Left kidney (tissue), 2 donors: ENCODE results near the gene RPL39L. TPM values are rescaled to one million over a fixed set of nuclear protein-coding genes. Genes with fewer than 3 reads are reported as not detected.
A peak's percentile ranks its signal among the peaks of the same experiment; 100 is the strongest.

ENCODE experiments used
- DNase-seq: peaks from one replicate; pipeline ENCODE4 v3.0.0-alpha.2; 2013
- polyA plus RNA-seq: library from polyadenylated mRNA; unstranded; fragments of 120-200 nt; gene quantifications from one replicate; pipeline ENCODE4 v1.2.1, GENCODE V29; 2013; ENCODE audit not compliant: insufficient read length

Gene RPL39L
- polyA plus RNA-seq, 1 donor: 18.6 TPM

DNA sequence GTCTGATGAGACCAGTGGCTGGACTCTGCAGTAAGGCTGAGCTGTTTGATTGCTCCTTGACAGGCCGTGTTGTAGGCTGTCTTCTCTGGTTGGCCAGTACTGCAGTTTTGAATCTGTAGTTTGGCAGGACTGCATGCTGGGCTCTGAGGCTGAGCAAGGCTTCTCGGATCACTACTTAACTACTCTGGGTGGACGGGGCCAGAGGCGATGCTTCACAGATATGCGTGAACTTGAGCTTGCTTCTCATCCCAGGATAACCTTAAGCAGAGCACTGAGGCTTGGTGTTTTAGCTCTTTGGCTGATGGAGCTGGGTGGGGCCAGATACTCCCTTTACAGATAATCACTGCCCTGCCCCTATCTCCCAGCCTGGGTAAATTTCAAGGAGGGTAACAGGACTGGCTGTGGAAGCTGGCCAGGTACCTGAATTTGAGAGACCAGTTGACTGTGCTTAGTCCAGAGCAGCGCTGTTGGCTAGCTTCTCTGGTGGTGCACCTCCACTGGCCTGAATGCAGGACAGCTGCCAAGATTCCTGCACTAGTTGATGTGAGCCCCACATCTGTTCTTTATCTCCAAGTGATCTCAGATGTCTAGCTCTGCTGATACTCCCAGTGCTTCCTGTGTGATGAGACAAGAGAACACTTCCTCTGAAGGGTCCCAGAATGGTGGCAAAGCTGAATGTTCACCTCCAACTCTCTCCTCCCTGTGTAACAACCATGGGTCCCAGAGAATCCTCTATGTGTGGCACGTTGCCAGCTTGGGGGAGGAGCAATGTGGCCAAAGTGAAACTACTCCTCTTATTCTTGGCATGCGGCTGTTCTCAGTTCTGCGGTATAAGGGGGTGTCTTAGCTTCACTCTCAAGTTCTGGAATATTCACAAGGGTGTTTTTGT lies 37.9 kb downstream of the RPL39L start:
- peak; percentile 57 for DNase-seq

DNA sequence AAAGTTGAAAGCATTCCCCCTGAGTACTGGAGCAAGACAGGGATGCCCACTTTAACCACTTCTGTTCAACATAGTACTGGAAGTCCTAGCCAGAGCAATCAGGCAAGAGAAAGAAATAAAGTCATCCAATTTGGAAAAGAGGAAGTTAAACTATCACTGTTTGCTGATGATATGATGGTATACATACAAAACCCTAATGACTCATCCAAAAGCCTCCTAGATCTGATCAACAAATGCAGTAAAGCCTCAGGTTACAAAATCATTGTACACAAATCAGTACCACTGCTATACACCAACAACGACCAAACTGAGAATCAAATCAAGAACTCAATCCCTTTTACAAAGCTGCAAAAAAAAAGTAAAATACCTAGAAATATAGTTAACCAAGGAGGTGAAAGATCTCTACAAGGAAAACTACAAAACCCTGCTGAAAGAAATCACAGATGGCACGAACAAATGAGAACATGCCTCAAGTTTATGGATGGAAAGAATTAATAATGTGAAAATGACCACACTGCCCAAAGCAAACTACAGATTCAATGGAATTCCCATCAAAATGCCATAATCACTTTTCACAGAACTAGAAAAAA lies 40.3 kb downstream of the RPL39L start:
- no peak for DNase-seq

DNA sequence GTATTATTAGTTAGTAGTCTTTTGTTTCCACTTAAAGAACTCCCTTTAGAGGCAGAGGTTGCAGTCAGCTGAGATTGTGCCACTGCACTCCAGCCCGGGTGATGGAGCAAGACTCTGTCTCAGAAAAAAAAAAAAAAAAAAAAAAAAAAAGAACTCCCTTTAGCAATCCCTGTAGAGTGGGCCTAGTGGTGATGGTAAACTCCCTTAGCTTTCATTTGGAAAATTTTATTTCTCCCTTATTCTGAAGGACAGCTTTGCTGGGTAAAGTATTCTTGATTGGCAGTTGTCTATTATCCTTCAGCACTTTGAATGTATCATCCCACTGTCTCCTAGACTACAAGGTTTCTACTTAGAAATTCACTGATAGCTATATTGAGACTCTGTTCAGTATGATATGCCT lies 46.0 kb downstream of the RPL39L start:
- no peak for DNase-seq

DNA sequence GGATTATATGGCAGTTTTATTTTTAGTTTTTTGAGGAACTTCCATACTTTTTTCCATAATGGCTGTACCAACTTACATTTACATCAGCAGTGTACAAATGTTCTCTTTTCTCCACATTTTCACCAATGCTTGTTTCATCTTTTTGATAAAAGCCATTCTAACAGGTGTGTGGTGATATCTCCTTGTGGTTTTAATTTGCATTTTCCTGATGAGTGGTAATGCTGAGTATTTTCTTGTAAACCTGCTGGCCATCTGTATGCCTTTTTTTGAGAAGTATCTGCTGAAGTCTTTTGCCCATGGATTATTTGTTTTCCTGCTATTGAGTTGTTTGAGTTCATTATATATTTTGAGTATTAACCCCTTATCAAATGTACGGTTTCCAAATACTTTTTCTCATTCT lies 50.6 kb downstream of the RPL39L start:
- no peak for DNase-seq

DNA sequence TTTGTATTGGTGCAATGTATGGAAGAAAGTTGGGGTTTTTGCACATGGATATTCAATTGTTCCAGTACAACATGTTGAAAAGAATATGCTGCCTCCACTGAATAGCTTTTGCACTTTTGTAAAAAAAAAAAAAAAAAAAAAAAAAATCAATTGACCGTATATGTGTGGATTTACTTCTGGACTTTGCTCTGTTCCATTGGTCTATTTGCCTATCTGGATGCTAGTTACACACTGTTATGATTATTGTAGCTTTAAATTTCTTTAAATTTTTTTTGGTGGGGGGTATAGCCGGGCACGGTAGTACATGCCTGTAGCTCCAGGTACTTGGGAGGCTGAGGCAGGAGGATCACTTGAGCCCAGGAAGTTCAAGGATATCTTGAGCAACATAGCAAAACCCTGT lies 52.5 kb downstream of the RPL39L start:
- no peak for DNase-seq

DNA sequence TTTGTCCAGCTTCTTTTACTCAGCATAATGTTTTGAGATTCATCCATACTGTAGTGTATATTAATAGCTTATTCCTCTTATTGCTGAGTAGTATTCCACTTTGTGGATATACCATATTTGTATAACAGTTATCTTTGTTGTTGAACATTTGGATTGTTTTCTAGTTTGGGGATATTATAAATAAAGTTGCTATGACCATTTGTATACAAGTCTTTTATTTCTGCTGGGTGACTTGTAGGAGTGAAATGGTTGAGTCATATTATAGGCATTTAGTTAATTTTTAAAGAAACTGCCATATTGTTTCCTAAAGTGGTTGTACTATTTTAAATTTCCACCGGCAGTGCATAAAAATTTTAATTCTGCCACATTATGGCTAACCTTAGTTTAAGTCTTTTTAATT lies 53.4 kb downstream of the RPL39L start:
- DNase-seq: no peak

DNA sequence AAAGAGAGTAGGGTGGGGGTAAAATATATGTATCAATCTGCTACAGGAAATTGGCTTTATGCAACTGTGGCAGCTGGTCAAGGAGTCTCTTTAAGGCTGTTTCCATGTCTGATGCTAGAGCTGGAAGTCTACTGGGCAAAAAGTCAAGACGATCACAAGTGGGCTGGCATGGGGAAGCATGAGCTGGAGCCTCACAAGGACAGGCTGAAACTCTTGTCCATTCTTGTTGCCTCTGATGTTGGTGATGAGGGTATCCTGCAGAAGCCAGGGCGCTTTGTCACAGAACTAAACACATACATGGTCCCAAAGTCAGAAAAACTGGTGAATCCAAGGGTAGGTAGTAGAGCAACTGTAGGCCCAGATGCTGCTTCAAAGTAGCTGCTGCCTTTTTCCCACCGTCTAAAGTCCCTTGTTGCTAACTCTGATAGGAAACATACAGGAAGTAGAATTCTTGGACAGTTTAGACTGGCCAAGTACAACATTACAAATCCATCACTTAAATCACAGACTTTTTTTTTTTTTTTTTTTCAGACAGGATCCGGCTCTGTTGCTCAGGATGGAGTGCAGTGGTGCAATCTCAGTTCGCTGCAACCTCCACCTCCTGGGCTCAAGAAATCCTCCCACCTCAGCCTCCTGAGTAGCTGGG lies 54.2 kb downstream of the RPL39L start:
- no peak for DNase-seq

DNA sequence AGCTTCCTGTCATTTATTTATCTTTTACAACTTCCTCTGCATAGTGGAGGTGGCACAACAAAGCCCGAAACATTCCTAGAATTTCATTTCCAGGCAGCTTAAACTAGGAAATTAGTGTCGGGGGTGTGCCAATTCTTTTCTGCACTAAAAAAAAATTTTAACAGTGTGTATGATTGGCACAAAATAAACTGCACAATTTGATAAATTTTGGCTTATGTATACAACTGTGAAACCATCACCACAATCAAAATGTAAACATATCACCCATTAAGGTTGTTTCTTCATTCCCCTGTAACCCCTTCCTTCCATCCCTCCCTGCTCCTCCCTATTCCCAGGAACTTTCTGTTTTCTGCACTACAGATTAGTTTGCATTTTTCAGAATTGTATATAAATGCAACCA lies 54.7 kb downstream of the RPL39L start:
- no peak for DNase-seq

DNA sequence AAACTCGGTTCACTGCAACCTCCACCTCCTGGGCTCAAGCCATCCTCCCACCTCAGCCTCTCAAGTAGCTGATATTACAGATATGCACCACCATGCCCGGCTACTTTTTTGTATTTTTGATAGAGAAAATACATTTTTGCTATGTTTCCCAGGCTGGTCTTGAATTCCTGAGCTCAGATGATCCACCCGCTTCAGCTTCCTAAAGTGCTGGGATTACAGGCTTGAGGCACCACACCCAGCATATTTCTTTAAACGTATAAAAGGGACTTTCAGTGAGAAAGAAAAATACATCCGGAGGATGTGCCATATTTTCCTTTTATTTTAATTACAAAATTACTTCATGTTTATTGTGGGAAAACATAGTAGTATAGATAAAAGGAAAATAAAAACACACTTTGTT lies 55.2 kb downstream of the RPL39L start:
- no peak for DNase-seq

DNA sequence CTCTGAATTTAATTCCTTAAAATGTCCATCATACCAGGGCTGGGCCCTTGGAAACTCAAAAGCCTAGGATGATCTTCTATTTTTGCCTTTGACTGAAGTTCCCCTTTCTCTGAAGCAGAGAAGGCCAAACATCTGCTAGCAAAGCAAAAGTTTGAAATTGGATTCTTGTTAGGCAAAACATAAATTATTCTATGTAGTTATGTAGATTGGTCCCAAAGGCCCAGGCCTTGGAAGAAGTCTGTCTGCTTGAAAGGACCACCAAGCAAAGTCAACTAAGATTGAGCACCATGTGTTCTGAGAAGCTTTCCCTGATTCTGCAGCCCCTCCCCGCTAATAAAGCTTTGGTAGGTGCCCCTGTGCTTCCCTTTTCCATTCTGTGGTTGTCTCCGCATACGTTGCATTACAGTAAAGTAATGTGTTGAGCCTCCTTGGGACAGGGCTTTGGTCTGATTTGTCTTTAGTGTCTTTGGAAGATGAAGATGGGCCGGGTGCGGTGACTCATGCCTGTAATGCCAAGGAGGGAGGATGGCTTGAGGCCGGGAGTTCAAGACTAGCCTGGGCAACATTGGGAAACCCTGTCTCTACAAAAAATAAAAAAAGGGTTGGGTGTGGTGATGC lies 56.4 kb downstream of the RPL39L start:
- DNase-seq: no peak

DNA sequence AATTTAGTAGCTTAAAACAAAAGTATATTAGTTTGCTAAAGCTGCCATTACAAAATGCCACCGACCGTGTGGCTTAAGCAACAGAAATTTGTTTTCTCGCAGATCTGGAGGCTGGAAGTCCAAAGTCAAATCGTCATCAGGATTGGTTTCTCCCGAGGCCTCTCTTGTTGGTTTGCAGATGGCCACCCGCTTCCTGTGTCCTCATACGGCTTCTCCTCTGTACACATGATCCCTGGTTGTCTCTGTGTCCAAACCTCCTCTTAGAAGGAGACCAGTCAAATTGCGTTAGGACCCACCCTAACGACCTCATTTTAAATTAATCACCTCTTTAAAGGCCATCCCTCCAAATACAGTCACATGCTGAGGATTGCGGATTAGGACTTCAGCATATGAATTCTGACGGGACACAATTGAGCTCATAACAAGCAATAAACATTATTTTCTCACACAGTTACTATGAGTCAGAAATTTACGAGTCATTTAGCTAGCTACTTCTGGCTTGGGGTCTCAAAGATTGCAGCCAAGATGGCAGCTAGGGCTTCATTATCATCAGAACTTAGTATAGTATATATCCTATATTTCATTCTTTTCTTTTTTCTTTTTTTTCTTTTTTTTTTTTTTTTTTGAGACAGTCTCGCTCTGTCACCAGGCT lies 58.4 kb downstream of the RPL39L start:
- no peak for DNase-seq

DNA sequence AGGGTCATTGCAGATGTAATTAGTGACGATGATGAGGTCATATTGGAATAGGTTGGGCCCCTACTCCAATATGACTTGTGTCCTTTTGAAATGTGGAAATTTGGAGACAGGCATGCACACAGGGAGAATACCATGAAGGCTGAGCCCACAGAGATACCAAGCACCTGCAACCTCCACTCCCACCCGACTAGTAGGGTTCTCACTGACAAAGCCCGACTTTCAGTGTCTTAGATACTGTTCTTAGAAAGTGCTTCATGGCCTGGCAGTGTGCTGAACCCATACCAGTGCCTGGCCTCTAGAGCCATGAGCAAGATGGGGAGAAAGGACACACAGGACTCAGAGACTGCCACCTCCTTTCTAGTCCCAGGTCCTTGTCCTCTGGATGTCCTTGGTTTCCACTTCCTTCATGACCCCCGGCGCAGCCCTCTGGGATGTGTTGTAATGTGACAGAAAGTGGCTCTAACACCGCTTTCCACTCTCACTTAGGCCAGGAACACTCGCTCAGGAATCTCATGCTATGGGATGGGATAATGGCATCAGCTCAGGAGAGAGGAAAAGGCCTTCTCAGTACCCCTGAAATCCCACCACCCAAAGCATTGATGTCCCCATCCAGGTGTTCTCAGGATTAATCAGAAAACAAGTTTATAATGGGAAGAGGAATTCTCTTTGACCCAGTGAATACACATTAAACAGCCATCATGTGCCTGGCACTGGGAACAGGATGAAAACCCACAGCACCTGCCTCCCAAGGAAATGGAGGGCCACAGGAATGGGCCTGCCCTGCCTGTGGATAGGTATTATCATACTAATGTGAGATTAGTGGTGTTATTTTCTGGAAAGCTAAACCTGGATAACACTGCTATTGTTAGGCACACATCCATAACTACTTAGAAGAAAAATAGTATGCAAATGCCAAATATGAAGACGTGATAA lies 59.9 kb downstream of the RPL39L start:
- DNase-seq: no peak

DNA sequence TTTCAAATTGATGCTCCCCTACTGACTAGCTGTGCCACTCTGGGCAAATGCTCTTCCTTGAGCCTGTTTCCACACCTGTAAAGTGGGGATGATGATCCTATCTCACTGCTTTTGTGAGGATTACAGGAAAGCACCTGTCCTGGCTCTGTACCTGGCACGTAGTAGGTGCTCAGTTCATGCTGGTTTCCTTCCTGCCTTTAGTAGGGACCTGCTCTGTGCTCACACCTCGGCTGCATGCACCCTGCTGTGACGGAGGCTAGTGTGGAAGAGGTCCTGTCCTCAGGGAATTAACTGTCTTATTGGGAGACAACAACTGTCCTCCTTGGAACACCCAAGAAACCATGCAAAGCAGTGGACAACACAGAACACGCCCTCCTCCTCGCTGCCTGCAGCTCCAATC lies 61.8 kb downstream of the RPL39L start:
- no peak for DNase-seq

DNA sequence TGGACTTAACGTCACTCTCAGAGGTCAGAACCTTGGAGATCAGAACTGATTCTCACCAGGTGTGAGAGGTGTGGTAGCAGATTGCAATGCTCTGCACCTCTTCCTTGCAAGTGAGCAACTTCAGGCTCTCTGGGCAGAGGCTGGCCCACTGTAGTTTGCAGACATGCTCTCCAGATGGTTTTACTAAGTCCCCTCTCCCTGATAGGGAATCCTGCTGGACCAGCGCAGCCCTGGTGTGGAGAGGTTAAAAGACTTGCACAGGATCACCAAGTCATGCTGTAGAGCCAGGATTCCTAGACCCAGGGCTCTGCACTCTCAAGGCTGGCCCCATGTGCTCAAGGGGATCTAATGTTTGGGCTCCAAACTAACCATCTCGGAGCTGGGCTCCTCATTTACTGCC lies 62.2 kb downstream of the RPL39L start:
- no peak for DNase-seq

DNA sequence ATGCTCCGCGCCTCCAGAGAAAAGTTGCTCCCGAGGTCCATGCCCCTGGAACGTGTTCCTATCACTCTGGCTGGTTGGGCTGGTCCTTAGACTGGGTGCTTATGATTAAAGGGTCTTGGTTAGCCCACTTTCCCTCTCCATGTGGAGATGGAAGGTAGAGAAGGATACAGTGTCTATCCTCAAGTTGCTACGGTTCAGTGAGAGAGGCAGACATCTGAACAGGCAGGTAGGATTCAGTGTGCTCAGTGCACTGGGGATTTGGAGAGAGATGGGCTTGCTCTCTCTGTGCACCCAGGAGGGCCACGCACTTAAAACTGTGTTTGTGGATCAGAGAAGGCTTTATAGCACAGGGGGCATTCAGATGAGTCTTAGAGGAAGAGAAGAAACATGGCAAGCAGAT lies 63.0 kb downstream of the RPL39L start:
- no peak for DNase-seq

DNA sequence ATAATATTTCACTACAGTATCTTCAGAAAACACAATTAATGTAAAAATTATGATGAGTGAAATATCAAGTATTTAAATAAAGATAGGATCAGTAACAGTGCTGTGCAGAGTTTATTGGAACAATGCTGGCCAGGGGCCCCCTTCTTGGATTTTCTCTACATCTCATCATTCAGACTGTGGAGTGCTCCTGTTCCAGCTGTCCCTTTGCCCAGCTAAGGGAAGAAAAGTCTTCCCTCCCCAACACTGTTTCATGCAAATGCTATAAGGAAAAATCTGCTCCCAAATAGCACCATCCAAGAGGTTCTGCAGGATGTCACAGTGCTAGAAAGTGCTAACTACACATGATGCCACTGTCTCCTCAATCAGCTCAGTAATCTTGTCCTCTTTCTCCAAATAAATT lies 64.5 kb downstream of the RPL39L start:
- DNase-seq: no peak

DNA sequence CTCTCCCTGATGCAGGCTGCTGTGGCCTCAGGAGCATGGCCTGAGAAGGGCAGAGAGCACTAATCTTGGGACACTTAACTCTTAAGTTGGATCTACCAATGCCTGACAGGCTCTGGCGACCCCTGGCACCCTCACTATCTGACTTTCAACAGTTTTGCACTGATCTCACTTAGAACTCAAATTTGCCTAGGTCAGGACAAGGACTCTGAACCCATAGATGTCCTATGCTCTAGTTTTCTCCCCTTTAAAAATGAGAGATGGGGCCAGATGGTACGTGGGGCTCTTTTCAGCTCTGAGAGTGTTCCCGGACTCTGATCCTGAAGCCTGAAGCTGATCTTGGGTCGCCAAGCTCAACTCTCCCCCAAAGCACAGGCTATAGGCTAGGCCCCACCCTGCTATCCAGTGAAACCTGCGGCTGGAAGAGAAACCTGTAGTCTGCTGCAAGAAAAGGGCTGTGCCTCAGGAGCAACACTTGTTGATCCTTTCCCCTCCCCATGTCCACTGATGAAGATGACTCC lies 65.7 kb downstream of the RPL39L start:
- DNase-seq: no peak

DNA sequence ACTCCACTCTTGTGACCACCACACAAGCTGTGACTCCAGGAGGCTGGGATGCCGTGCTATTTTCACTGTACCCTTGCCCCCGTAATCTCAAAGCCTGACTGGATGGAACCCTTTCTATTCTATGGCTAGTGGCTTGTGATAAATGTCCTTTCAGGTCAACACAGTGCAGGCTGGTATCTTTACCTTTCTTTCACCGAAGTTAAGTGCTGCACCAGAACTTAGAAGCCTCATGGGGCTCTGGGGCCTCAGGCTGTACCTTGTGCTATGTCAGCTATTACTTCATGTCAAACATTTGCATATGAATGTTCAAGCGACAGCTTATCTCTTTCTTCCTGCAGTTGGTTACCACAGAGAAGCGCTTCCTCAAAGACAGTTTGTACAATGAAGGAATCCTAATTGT lies 66.8 kb downstream of the RPL39L start:
- no peak for DNase-seq

DNA sequence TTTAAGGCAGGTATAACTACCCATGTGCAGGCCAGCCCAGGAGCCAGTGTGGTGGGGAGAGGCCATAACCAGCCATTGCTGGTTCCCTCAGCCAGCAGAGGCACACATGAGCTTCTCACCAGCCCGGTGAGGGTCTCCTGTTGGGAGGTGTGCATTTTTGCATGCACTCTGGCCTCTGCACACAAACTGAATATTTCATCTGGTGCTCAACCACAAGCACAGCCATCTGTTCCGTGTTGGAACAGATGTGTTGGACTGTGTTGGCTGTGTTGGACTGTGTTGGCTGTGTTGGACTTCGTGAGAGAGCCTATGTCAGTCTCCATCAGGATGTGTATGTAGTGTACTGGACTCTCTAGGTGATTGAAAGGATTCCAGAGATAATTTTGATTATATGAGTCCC lies 67.2 kb downstream of the RPL39L start:
- no peak for DNase-seq
